ENCODE results near the gene UBE2L3. TPM values are rescaled to one million over a fixed set of nuclear protein-coding genes. Genes with fewer than 3 reads are reported as not detected.

UBE2L3 gene
- total RNA-seq, 2 experiments from 2014 or later: 18.7 TPM

DNA sequence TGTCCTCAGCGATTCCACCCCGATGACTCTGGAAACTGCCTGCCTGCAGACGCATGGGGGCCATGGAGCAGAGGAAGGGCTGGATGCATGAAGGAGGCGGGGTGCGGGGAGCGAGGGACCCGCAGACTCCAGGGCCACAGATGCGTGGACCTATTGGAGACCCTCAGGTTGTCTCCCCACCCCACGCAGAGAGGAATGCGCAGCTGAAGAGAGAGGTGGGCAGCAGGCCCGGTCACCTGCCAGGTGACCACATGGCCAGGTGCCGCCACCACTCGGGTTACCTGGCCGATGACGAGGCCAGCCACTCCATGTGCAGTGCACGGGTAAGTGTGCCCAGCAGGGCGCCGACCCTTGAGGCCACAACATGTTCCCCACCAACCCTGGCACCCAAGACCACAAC lies 65.4 kb downstream of the UBE2L3 start:
- Mint-ChIP-seq H3K27ac (no peak overlapping the region), H3K4me1 (ENCODE audit: low read depth) (peaks cover 30% of the 10 kb centered on the region), H3K4me3 (no peak overlapping the region), H3K27me3 (no peaks in the 10 kb centered on the region), H3K9me3 (no peaks in the 10 kb centered on the region), H3K36me3 (ENCODE audit: low read depth) (peaks cover 15% of the 10 kb centered on the region)
- CTCF ChIA-PET: interaction anchor here (1.1 to 5.1 kb wide), 2 partner anchors 10 to 14 kb away, joined by 12 to 40 read pairs; partner anchors contain the start of gene SDF2L1
- Histone ChIP-seq H3K27ac (ENCODE audit: low read depth in 1 of 2, low read length in 2 of 2) (no peak overlapping the region), H3K4me1 (ENCODE audit: insufficient read depth, low read length) (peaks cover 29% of the 10 kb centered on the region), H3K27me3 (ENCODE audit: control insufficient read depth in 1 of 2, insufficient read depth in 2 of 2, low read length in 2 of 2) (no peaks in the 10 kb centered on the region), H3K9me3 (ENCODE audit: control insufficient read depth in 1 of 2, insufficient read depth in 1 of 2, low read length in 2 of 2) (peaks cover 0 to 7% of the 10 kb centered on the region in 2 experiments), H3K36me3 (ENCODE audit: insufficient read depth, low read length) (peaks cover 7% of the 10 kb centered on the region), H3K4me3 (ENCODE audit: low read length) (no peak overlapping the region)
- TF ChIP-seq, protein P1, sequence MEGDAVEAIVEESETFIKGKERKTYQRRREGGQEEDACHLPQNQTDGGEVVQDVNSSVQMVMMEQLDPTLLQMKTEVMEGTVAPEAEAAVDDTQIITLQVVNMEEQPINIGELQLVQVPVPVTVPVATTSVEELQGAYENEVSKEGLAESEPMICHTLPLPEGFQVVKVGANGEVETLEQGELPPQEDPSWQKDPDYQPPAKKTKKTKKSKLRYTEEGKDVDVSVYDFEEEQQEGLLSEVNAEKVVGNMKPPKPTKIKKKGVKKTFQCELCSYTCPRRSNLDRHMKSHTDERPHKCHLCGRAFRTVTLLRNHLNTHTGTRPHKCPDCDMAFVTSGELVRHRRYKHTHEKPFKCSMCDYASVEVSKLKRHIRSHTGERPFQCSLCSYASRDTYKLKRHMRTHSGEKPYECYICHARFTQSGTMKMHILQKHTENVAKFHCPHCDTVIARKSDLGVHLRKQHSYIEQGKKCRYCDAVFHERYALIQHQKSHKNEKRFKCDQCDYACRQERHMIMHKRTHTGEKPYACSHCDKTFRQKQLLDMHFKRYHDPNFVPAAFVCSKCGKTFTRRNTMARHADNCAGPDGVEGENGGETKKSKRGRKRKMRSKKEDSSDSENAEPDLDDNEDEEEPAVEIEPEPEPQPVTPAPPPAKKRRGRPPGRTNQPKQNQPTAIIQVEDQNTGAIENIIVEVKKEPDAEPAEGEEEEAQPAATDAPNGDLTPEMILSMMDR (IDR thresholded peaks at IDR 0.05): no peak
- POLR2A ChIA-PET: interaction anchor here (0.9 to 2.9 kb wide), 3 partner anchors 9 to 33 kb away, joined by 3 to 14 read pairs (median 14); partner anchors contain the start of genes PPIL2 and SDF2L1
- DNase-seq: no peak
- no peak for ATAC-seq (ENCODE audit: poor library complexity)
- intact Hi-C loops (cut with DNase I, micrococcal nuclease): no loop called here

DNA sequence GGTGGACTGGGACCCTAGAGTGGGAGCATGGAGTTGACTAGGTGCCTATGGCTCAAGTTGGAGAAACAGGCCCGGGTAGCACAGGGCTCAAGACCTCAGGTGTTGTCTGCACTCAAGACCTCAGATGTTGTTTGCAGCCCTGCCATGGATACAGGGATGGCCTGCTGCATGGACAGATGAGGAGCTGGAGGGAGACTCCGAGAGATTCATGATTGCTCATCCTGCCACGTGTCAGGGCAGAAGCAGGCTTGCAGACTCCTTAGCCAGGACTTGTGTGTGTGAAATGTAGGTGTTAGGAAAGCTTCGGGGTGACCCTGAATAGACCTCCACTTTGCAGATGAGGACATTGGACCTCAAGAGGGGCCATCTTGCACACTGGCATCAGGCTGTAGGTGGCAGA lies 66.0 kb downstream of the UBE2L3 start:
- intact Hi-C loops (cut with DNase I, micrococcal nuclease): no loop called here
- peaks cover 10% of the 10 kb centered on the region for H3K36me3 Mint-ChIP-seq (ENCODE audit: low read depth)
- Histone ChIP-seq H3K27me3 (ENCODE audit: control insufficient read depth in 1 of 2, insufficient read depth in 2 of 2, low read length in 2 of 2) (no peaks in the 10 kb centered on the region), H3K9me3 (ENCODE audit: control insufficient read depth in 1 of 2, insufficient read depth in 1 of 2, low read length in 2 of 2) (peaks cover 0 to 7% of the 10 kb centered on the region in 2 experiments), H3K27ac (ENCODE audit: low read depth in 1 of 2, low read length in 2 of 2) (no peak overlapping the region), H3K4me3 (ENCODE audit: low read length) (no peak overlapping the region), H3K4me1 (ENCODE audit: insufficient read depth, low read length) (peaks cover 24% of the 10 kb centered on the region), H3K36me3 (ENCODE audit: insufficient read depth, low read length) (peaks cover 1% of the 10 kb centered on the region)
- no peak for ATAC-seq (ENCODE audit: poor library complexity)
- no peaks in the 10 kb centered on the region for H3K9me3 Mint-ChIP-seq
- H3K27me3 Mint-ChIP-seq: no peaks in the 10 kb centered on the region
- no peak overlapping the region for H3K4me3 Mint-ChIP-seq
- TF ChIP-seq, protein P1 (IDR thresholded peaks at IDR 0.05): no peak
- H3K4me1 Mint-ChIP-seq (ENCODE audit: low read depth): peaks cover 25% of the 10 kb centered on the region
- H3K27ac Mint-ChIP-seq: no peak overlapping the region
- CTCF ChIA-PET: interaction anchor here (5.1 kb wide), 1 partner anchor 13 kb away, joined by 40 read pairs; no protein-coding TSS in a partner anchor
- no peak for DNase-seq
- POLR2A ChIA-PET: interaction anchor here (1.8 kb wide), 1 partner anchor 9 kb away, joined by 14 read pairs; the partner anchor contains the start of gene SDF2L1

DNA sequence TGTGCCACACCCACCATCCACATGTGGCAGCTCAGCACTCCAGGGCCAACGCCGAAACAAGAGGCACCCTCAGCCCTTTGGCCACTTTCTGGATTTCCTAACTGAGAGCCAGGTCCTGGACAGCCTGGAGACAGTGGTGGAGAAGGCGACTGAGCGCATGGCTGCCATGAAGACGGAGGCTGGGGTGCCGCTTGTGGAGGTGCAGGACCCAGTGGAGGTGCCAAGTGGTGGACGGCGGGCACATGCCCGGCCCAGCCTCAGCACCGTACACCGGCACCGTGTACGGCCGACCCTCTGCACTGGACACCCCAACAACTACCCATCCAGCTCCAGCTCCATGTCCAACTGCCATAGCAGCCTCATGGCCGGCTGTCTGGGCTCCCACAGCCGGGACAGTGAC lies 66.6 kb downstream of the UBE2L3 start:
- Mint-ChIP-seq H3K27me3 (no peaks in the 10 kb centered on the region), H3K4me1 (ENCODE audit: low read depth) (peaks cover 24% of the 10 kb centered on the region), H3K36me3 (ENCODE audit: low read depth) (peaks cover 9% of the 10 kb centered on the region), H3K4me3 (no peak overlapping the region), H3K9me3 (no peaks in the 10 kb centered on the region), H3K27ac (no peak overlapping the region)
- CTCF ChIA-PET: no interaction called here
- Histone ChIP-seq H3K27me3 (ENCODE audit: control insufficient read depth in 1 of 2, insufficient read depth in 2 of 2, low read length in 2 of 2) (no peaks in the 10 kb centered on the region), H3K9me3 (ENCODE audit: control insufficient read depth in 1 of 2, insufficient read depth in 1 of 2, low read length in 2 of 2) (peaks cover 0 to 7% of the 10 kb centered on the region in 2 experiments), H3K27ac (ENCODE audit: low read depth in 1 of 2, low read length in 2 of 2) (no peak overlapping the region), H3K4me1 (ENCODE audit: insufficient read depth, low read length) (peaks cover 18% of the 10 kb centered on the region), H3K4me3 (ENCODE audit: low read length) (no peak overlapping the region), H3K36me3 (ENCODE audit: insufficient read depth, low read length) (no peaks in the 10 kb centered on the region)
- intact Hi-C loops (cut with DNase I, micrococcal nuclease): no loop called here
- no peak for ATAC-seq (ENCODE audit: poor library complexity)
- DNase-seq: no peak
- TF ChIP-seq, protein P1 (IDR thresholded peaks at IDR 0.05): no peak
- POLR2A ChIA-PET: no interaction called here

Data from CD4-positive, alpha-beta T cell (primary cell).